ENCODE results near the gene HOXC6.
A peak's percentile ranks its signal among the peaks of the same experiment; 100 is the strongest.

DNA sequence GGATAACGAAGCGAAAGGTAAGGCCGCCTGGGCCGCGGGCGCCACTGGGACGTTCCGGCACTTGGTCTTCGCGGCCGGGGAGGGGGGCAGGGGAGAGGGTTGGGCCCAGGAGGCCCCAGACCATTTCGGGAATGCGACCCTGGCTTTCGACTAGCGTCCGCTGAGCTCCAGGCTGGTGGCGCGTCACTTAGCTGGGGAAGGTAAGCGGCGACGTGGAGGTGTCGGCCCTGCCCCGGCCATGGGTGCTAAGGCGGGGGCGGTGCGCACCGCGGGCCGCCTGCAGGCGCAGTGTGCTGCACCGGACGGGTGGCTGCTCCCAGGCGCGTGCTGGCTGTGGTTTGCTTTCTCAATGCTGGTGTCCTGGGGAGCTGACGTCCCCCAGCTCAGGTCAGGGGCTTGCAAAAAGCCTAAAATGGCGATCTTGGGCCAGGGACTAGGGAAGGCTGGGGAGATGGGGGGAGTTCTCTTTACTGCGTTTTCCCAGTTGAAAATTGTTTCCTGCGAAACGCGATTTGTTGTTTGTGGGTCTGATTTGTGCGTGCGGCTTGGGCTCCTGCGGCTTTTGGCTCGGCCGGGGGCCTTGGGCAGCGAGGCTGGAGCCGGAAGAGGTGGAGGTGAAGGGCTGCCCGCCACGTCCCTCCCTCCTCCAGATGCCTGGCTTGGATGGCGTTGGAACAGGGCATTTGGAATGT is 42.1 kb upstream of the HOXC6 start:
- TF ChIP-seq ASH2L (IDR thresholded peaks at IDR 0.05; ENCODE audit: low read length) (no peak), SIN3A (conservative IDR thresholded peaks at IDR 0.05 in 1 of 2, IDR thresholded peaks at IDR 0.05 in 1 of 2; ENCODE audit: low read depth in 1 of 2, low read length in 2 of 2) (no peak), RAD21 (IDR thresholded peaks at IDR 0.05 in 1 of 2, conservative IDR thresholded peaks at IDR 0.05 in 1 of 2; ENCODE audit: low read depth in 2 of 2, low read length in 2 of 2) (no peak), SP1 (IDR thresholded peaks at IDR 0.05; ENCODE audit: low read depth, low read length) (no peak), EZH2 (IDR thresholded peaks at IDR 0.05; ENCODE audit: low read depth, low read length, severe bottlenecking) (peak; percentile 99), TAF1 (IDR thresholded peaks at IDR 0.05; ENCODE audit: low read depth, low read length) (no peak), POU5F1 (IDR thresholded peaks at IDR 0.05; ENCODE audit: low read depth, low read length) (no peak), SRF (IDR thresholded peaks at IDR 0.05; ENCODE audit: low read depth, low read length) (no peak)
- TF ChIP-seq, protein P1, sequence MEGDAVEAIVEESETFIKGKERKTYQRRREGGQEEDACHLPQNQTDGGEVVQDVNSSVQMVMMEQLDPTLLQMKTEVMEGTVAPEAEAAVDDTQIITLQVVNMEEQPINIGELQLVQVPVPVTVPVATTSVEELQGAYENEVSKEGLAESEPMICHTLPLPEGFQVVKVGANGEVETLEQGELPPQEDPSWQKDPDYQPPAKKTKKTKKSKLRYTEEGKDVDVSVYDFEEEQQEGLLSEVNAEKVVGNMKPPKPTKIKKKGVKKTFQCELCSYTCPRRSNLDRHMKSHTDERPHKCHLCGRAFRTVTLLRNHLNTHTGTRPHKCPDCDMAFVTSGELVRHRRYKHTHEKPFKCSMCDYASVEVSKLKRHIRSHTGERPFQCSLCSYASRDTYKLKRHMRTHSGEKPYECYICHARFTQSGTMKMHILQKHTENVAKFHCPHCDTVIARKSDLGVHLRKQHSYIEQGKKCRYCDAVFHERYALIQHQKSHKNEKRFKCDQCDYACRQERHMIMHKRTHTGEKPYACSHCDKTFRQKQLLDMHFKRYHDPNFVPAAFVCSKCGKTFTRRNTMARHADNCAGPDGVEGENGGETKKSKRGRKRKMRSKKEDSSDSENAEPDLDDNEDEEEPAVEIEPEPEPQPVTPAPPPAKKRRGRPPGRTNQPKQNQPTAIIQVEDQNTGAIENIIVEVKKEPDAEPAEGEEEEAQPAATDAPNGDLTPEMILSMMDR (IDR thresholded peaks at IDR 0.05; ENCODE audit: control extremely low read depth in 1 of 3, insufficient read depth in 1 of 3, low read depth in 1 of 3, low read length in 3 of 3), result no peak

All from H1 (cell line).